NCI-H1417 treated with DMSO at 0.1 percent for 48 hours (cell line): ENCODE results near the gene TSSK2.
"Not testable (repeated sequence)": the region's sequence is repeated elsewhere in the genome, so short reads cannot be mapped to it uniquely, and the experiment has no call there.

Experiments
- DNase-seq: peaks from one replicate; lab custom pipeline; 2025; lab: John Stamatoyannopoulos, UW

TSSK2 gene

DNA sequence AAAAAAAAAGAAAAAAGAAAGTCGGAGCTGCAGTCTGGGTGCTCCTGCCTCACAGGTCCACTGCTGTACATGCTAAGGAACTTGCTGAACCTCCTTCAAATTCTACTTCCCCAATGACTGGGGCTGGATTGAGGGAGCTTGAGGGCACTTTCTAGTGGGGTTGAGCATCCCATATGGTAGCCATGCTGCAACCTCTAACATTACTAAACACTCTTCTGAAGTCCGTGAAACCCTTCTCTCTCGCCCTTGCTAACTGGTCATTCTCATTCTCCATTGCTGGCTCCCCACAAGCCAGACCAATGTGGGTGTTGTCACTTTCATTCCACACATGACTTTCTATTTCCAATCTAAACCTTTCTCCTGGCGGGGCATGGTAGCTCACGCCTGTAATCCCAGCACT is 12.1 kb downstream of the TSSK2 start:
- DNase-seq = no peak

DNA sequence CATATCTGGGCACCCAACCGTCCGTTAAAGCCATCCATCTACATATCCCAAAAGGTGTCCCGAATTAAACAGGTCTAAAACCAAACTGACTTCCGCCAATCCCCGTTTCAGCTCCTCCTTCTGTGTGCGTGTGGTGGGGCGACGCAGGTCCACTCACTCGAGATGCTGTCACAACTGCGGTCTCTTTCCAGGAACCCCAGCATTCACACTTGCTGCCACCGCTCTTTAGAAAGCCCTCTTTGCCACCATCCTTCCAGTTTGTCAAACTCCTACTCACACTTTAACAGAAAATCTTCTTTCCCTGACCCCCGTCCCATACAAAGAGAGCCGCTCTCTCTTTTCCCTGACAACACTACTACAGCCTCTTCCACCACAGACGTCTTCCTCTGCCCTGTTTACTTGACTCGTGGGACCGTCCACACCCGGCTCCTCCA is 12.9 kb downstream of the TSSK2 start:
- DNase-seq = no peak

DNA sequence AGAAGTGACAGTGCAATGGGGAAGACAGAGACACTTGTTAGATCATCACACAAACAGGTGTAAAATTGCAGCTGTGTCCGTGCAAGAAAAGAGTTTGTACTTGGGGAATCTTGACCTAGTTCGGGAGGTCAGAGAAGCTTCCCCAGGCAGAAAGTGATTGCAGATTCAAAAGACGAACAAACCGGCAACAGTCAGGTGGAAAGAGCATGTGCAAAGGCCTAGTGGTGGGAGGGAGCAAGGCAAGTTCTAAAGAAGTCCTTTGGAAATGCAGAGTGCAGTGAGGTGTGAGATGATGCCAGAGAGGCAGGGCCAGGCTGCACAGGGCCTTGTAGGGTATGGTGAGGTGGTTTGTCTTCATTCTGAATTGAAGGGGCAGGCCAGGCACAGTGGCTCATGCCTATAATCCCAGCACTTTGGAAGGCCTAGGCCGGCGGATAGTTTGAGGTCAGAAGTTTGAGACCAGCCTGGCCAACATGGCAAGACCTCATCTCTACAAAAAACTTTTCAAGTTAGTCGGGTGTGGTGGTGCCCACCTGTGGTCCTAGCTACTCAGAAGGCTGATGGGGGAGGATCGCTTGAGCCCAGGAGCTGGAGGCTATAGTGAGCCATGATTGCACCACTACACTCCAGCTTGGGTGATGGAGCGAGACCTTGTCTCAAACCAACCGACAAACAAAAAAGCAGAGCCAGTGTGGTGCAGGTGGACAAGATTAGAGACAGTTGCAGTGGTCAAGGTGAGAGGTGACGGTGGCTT is 15.3 kb downstream of the TSSK2 start:
- DNase-seq = no peak

DNA sequence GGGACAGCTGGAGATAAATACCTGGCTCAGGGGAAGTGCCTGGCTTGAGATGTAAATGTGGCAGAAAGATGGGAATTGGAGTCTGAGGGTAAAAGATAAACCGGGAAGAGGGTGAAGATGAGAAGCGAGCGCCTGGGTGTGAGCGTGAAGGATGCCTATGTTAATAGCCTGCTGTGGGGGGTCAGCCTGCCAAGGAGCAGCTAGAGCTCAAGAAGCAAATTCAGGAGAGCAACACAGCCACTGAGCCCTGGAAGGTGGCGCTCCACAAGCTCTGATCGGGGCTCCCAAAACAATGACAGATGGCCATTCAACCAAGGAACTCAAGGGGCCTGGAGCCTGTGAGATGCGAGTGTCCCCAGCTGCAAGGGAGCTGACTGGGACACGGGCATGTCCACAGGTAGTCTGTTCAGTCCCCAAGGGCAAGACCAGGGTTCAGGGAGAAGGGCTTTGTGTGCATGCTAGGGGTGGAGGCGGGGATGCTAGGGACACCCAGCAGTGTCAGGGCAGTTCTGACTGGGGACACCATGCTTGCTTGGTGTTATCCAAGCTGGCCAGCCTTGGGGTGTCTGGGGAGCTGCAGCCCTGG is 16.2 kb downstream of the TSSK2 start:
- no peak for DNase-seq

DNA sequence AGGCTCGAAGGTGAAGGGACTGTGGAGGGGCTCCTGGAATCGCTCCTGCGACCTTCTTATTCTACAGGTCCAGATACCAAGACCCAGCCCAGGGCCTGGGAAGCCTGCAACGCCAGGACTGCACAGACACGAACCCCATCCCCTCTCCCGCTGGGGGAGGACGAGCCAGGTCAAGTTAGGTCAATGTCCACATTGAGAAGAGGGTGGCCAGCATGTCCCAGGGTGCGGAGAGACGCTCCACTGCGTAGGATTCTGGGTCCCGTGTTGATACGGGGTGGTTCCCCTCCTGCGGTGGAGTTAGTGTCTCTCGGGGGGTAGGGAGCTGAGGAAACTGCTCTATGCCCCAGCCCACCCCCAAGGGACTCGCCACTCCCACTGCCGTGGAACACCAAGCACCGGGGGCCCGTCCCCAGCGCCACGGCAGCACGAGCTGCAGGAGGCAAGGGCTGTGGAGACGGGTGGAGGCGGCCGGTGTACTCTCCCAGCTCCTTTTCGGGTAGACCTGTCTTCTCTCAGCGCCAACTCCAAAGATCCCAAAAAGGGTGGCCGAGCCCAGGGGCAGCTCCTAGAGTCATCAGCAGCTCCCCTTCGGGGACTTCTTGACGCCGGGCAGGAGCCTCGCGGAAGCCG is 17.4 kb downstream of the TSSK2 start:
- no peak for DNase-seq

DNA sequence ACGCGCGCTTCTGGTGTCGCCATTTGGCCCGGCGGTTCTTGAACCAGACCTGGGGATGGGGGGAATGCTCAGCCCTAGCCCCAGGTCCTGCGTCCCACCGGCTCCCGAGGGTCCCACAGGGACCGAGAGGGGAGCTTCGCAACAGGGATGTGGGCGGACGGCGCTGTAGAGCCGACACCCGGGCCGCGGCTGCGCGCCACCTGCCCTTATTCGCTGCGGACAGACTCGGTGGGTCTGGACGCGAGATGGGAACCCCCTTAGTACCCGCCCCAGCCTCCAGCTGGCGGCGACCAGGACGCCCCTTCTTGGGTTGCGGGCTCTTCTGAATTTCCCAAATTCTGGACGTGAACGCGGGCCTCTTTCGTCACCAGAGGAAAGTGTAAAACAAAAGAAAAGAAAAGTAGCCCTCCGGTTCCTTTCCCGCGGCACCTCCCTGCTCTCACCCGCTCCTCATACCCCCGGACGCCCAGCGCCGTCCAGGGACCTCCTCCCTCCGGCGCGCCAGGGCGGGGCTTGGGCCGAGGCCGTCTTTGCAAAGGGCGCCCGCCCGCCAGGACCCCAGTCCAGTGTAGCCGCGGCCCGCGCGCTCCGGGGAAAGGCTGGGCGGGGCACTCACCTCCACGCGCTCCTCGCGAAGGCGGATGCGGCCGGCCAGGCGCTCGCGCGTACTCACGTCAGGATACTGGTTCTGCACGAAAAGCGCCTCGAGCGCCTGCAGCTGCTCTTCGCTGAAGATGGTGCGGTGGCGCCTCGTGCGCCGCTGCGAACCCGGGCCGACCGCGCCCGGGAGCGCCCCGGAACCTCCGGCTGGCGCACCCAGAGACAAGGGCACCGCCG is 18.2 kb downstream of the TSSK2 start:
- DNase-seq = no peak

DNA sequence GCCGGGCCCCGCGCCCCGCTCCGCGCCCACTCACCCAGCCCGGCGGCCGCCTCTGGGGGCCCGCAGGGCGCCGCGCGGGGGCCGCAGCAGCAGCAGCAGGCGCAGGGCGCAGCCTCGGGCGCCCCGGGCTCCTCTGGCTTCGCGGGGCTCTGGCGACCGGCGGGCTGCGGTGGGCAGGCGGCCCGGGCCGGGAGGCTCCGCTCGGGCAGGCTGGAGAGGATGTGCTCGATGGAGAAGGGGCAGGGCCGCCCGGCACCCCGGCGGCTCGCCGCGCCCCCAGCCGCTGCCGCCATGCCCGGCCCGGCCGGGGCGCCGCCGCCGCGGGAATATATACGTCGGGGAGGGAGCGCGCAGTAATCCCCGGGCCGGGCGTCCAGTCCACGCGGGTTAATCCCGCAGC is 18.9 kb downstream of the TSSK2 start, which contains the start of gene GSC2:
TSS of gene GSC2 (minus strand) at position 302 of the 400 bp plus-strand sequence. CDS start at position 293, 9 bp downstream.
- DNase-seq = no peak

DNA sequence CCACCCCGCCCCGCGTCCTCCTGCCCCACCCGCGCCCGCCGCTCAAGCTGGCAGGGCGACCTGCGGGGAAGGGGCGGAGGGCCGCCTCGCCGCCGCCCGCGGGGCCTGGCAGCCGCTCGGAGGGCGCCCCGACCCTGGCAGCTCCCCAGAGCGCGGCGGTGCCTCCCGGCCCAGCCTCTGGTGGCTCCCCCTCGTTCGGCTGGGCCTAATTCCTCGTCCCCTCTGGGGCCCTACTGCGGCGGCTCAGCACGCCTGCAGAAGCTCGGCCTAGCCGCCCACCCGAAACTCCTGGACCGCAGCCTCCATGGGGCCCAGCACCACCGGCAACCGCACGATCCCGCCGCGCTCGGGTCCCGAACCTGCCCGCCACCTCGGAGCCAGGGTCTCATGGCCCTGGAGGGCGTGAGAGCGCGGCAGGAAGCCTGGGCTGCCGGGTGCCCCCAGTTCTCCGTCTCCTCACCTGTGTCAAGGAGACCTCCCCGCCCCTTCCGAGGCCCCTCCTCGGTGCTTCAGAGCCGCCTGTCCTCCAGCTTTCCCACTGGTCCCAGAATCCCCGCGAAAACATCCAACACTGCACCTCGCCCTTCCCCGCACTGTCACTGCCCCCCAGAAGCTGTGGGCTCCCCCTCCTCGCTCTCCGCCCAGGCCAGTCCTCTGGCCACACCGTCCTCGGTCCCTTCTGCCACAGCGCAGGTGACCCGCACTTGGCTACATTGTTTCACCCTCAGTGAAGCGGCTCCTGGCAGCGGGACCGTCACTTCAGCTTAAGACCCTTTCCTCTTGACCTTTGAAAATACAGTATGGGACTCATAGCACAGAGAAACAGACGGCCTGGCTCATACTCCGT is 19.6 kb downstream of the TSSK2 start:
- DNase-seq = no peak

DNA sequence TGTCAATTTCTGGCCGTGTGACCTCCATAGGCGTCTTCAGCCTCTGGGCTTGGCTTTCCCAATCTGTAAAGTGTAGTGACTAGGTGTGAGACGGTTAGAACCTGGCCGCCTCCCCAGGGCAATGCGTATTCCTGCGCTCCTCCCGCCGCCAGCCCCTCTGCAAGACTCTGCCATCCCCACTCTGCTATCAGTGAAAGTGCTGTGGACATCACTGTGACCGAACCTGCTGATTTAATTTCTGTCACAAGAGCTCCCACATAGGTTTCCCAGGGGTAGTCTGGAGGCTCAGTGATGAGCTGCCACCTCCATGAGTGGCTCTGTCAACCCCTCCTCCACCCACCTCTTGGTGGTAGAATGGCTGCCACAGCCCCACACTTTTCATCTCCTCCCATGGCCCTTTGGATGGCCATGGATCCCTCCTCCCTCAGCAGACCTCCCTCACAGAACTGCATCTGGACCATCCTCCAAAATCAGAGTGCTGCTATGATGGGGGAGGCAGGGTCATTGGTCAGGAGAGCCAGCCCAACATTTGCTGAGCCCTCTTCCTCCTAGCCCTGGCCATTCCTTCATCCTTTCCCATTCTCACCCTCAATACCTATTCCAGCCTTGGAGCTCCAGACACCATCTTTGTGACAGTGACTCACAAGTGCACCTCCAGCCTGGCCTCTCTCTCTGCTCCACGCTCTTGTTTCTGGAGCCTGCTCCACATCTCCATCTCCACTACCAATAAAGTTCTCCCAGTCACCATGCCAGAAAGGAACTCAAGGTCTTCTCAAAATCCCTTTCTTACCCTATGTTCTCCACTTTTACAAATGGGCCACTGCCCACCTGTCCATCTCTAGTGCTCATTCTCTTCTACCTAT is 20.5 kb downstream of the TSSK2 start:
- DNase-seq = no peak

DNA sequence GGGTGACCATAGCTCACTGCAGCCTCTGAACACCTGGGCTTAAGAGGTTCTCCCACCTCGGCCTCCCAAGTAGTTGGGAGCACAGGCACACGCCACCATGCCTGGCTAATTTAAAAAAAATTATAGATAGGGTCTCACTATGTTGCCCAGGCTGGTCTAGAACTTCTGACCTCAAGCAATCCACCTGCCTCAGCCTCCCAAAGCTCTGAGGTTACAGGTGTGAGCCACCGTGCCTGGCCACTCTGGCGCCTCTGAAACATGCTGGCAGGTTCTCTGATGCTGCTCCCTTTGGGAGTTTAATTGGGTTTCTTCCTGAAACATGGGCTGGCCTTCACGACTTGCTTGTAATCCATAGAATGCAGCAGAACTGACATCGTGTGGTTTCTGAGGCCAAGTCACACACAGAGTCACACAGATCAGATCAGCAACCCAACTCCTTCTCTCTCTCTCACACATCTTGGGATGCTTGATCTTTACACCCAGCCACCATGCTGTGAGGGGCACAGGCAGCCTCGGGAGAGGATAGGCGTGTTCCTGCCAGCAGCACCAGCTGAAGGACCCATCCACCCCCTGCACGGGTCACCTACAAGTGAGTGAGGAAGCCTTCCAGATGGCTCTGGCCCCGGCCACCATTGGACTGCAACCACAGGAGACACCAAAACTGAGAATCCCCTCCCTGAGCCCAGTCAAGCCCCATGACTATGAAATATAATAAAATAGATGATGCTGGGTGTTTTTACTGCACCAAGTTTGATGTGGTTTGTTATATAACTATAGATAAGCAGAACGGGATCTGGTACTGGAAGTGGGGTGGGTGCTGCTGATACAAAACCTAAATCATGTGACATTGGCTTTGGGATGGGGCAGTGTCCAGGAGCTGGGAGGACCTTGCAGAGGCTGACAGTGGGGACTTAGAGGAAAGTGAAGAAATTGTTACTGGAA is 22.1 kb downstream of the TSSK2 start:
- DNase-seq = no peak

DNA sequence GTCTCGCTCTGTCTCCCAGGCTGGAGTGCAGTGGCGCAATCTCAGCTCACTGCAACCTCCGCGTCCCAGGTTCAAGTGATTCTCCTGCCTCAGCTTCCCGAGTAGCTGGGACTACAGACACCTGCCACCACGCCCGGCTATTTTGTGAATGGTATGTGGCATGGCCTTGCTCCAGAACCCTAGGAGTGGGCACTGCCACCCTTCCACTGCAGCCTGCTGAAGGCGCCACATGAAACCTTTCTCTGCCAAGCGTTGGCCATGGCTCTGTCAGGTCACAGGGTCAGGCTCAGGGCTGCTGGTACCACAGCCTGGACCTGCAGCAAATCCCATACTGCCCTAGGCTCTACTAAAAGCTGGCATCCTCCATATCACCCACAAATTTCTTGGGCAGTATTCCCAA is 25.0 kb downstream of the TSSK2 start:
- not testable (repeated sequence) for DNase-seq

DNA sequence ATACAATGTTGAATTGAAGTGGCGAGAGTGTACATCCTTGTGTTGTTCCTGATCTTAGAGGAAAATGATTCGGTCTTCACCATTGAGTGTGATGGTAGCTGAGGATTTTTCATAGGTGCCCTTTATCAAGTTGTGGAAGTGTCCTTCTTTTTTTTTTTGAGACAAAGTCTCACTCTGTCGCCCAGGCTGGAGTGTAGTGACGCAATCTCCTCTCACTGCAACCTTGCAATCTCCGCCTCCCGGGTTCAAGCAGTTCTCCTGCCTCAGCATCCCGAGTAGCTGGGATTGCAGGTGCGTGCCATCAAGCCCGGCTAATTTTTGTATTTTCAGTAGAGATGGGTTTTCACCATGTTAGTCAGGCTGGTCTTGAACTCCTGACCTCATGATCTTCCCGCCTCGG is 27.5 kb downstream of the TSSK2 start:
- not testable (repeated sequence) for DNase-seq

DNA sequence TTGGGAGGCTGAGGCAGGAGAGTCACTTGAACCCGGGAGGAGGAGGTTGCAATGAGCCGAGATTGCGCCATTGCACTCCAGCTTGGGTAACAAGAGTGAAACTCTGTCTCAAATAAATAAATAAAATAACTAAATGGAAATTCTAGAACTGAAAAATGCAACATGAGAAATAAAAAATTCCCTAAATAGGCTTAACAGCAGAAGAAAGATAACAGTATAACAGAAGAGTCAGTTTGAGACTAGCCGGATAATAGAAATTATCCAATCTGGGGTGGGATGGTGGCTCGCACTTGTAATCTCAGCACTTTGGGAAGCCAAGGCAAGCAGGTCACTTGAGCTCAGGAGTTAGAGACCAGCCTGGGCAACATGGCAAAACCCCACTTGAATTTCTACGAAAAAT is 33.3 kb downstream of the TSSK2 start:
- no peak for DNase-seq

DNA sequence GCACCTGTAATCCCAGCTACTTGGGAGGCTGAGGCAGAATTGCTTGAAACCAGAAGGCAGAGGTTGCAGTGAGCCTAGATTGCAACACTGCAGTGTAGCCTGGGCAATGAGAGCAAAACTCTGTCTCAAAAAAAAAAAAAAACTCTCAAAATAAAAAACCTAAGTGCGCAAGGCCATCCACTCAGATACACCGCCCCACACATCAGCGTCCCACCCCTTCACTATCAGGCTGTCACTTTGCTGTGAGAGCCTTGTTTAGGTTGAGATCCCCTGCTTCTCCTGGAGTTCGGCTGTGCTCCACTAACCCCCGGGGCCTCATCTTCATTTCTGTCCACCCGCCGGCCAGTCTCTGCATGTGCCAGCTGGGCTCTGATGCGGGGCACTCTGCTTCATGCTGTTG is 35.3 kb downstream of the TSSK2 start:
- DNase-seq = no peak

DNA sequence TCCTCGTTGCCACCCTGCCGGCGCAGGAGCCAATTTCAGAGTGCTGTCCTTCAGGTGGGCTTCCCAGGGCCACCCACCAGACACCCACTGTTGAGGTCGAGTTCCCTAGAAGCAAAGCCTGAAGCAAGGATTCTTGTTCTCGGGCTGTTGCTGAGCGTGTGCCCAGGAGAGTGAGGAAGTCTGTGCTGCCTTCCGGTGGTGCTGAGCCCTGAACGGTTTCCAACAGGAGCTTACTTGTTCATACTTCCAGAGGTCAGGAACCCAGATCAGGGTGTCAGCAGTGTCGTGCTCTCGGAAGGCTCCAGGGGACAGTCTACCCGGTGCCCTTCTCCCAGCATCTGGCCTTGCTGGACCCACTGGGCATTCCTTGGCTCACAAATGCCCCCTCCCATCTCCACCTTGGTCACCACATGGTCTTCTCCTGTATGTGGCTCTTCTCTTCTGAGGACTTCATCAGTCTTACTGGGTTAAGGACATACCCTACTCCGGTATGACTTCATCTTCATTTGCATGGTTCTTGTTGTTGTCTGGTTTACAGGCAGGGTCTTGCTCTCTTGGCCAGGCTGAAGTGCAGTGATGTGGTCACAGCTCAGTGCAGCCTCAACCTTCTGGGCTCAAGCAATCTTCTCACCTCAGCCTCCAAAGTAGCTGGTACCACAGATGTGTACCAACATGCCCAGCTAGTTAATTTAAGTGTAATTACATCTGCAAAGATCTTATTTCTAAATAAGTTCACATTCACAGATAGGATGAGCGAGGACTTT is 36.2 kb downstream of the TSSK2 start:
- DNase-seq = no peak

DNA sequence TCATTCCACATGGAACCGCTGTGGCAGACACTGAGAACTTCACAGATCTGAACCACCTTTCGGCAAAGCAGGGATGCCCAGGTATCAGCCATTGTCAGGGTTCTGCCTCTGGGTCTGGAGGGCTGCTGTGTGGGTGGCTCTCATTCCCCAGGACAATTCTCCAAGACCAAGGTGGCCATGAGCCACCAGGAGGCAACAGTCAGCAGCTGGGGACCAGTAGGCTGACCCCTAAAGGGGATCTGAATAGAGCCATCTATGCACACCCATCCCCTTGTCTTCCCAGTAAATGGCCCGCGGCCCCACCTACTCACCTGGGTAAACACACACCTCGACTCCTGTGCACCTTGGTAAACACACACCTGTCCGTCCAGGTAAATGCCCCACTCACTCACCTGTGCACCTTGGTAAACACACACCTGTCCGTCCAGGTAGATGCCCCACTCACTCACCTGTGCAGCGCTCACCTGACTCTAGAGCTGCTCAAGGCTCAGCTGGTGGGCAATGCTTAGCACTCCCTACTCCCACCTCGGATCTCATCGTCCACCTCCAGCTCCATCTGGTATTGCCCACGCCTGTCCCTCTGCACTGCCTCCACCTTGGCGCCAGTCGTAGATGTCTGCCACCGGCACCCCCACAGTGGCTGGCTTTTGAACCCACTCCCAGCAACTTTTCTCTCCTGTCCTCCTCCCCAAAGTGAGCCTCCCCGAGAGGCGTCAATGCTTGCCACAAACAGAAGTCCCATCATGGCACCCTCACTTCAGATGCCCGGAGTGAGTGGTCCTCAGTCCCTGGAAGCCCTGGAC is 37.2 kb downstream of the TSSK2 start:
- no peak for DNase-seq
